Urinary bladder (tissue), 4 donors: ENCODE data around the gene TMEM41B. TPM values are rescaled to one million over a fixed set of nuclear protein-coding genes. Genes with fewer than 3 reads are reported as not detected.
A peak's percentile ranks its signal among the peaks of the same experiment; 100 is the strongest.
"Not testable (repeated sequence)": the region's sequence is repeated elsewhere in the genome, so short reads cannot be mapped to it uniquely, and the experiment has no call there.

Experiments
- DNase-seq: peaks from one replicate; pipeline ENCODE4 v3.0.0-alpha.2; 2015; ENCODE audit errors: extremely low spot score
- H3K27ac ChIP-seq: one replicate; pipeline ENCODE4 v1.5.1; 2013; ENCODE audit warnings: low read depth, mild to moderate bottlenecking, moderate library complexity
- H3K36me3 ChIP-seq: one replicate; pipeline ENCODE4 v1.6.1; 2013; ENCODE audit warnings: mild to moderate bottlenecking, moderate library complexity; ENCODE audit not compliant: insufficient read depth
- H3K4me1 ChIP-seq: one replicate; pipeline ENCODE4 v1.6.1; 2013; ENCODE audit warnings: mild to moderate bottlenecking, moderate library complexity; ENCODE audit not compliant: insufficient read depth
- H3K4me3 ChIP-seq: one replicate; pipeline ENCODE4 v1.5.1; 2013; ENCODE audit warnings: low read depth, low read length
- WGBS: extraction: QIAGEN DNeasy Blood & Tissue Kit; methylation state at CpG from one replicate; pipeline ENCODE4 v1.1.7; 2013; 5-methylcytosine and 5-hydroxymethylcytosine counted together
- polyA plus RNA-seq: library from polyadenylated mRNA; stranded (reverse); fragments of 200-250 nt; gene quantifications from one replicate; pipeline ENCODE4 v1.2.3, GENCODE V29; 2013
- small RNA-seq: library from RNA; depleted of rRNA; stranded (forward); fragments of <200 nt; gene quantifications from one replicate; pipeline ENCODE3, GENCODE V24; 2014
- total RNA-seq: library from RNA; depleted of rRNA; stranded (reverse); fragments of >200 nt; gene quantifications from one replicate; pipeline ENCODE4 v1.2.3, GENCODE V29; 2014
- donor health status: healthy with polysubstance abuse.
- donor health status: healthy.

The TMEM41B gene
- total and polyA plus RNA-seq, 2 donors, result 9.1 to 51.0 TPM

- Histone ChIP-seq H3K4me3 (no peak overlapping the region), H3K36me3 (no peaks in the 10 kb centered on the region), H3K27ac (no peak overlapping the region), H3K4me1 (no peaks in the 10 kb centered on the region)
- no peak for DNase-seq
- 58% methylated on average over 4 of the region's 4 CpGs for WGBS
Measured at GRCh38 chr11:9259981-9260837, 54.2 kb downstream of the TMEM41B start.

GRCh38 chr11:9258279-9258678, 56.1 kb downstream of the TMEM41B start:
- not testable (repeated sequence) for H3K27ac ChIP-seq, H3K36me3 ChIP-seq, H3K4me1 ChIP-seq, DNase-seq, H3K4me3 ChIP-seq
- 97% methylated on average over 4 of the region's 4 CpGs for WGBS

GRCh38 chr11:9254416-9254815, 60.0 kb downstream of the TMEM41B start:
- Histone ChIP-seq H3K4me3 (no peak overlapping the region), H3K27ac (no peak overlapping the region), H3K36me3 (no peaks in the 10 kb centered on the region), H3K4me1 (no peaks in the 10 kb centered on the region)
- no peak for DNase-seq
- 62% methylated on average over 3 of the region's 3 CpGs for WGBS

GRCh38 chr11:9253086-9253485, 61.3 kb downstream of the TMEM41B start:
- no peaks in the 10 kb centered on the region for H3K4me1 ChIP-seq
- H3K36me3 ChIP-seq, result no peaks in the 10 kb centered on the region
- WGBS, result 68% methylated on average over 3 of the region's 3 CpGs
- no peak for DNase-seq
- no peak overlapping the region for H3K27ac ChIP-seq
- no peak overlapping the region for H3K4me3 ChIP-seq

- 86% methylated on average over 3 of the region's 3 CpGs for WGBS
- DNase-seq, result no peak
- no peak overlapping the region for H3K4me3 ChIP-seq
- no peaks in the 10 kb centered on the region for H3K4me1 ChIP-seq
- no peak overlapping the region for H3K27ac ChIP-seq
- no peaks in the 10 kb centered on the region for H3K36me3 ChIP-seq
Measured at GRCh38 chr11:9251311-9251710, 63.1 kb downstream of the TMEM41B start.

GRCh38 chr11:9250139-9250582, 64.2 kb downstream of the TMEM41B start:
- no peaks in the 10 kb centered on the region for H3K36me3 ChIP-seq
- H3K4me3 ChIP-seq, result no peak overlapping the region
- H3K27ac ChIP-seq, result no peak overlapping the region
- WGBS, result 47% methylated on average over 2 of the region's 2 CpGs
- no peak for DNase-seq
- no peaks in the 10 kb centered on the region for H3K4me1 ChIP-seq

- H3K4me1 ChIP-seq, result no peaks in the 10 kb centered on the region
- DNase-seq, result no peak
Measured at GRCh38 chr11:9249252-9249651, 65.1 kb downstream of the TMEM41B start.

GRCh38 chr11:9247863-9248262, 66.5 kb downstream of the TMEM41B start:
- H3K27ac ChIP-seq, result no peak overlapping the region
- no peak for DNase-seq
- no peak overlapping the region for H3K4me3 ChIP-seq
- no peaks in the 10 kb centered on the region for H3K36me3 ChIP-seq
- H3K4me1 ChIP-seq, result no peaks in the 10 kb centered on the region
- 96% methylated on average over 3 of the region's 3 CpGs for WGBS

More at GRCh38 chr11:9249252-9249651, 65.1 kb downstream of the TMEM41B start:
- 95% methylated on average over 7 of the region's 7 CpGs for WGBS
- no peaks in the 10 kb centered on the region for H3K36me3 ChIP-seq
- no peak overlapping the region for H3K4me3 ChIP-seq
- no peak overlapping the region for H3K27ac ChIP-seq

- H3K4me3 ChIP-seq, H3K36me3 ChIP-seq, DNase-seq, H3K27ac ChIP-seq, H3K4me1 ChIP-seq: not testable (repeated sequence)
- 96% methylated on average over 10 of the region's 10 CpGs for WGBS
Measured at GRCh38 chr11:9236242-9236641, 78.2 kb downstream of the TMEM41B start.

- H3K4me3 ChIP-seq, result no peak overlapping the region
- no peak for DNase-seq
- H3K36me3 ChIP-seq, result no peaks in the 10 kb centered on the region
- WGBS, result 83% methylated on average over 3 of the region's 3 CpGs
- no peak overlapping the region for H3K27ac ChIP-seq
- H3K4me1 ChIP-seq, result no peaks in the 10 kb centered on the region
Measured at GRCh38 chr11:9232482-9232881, 81.9 kb downstream of the TMEM41B start.

GRCh38 chr11:9231848-9232177, 82.6 kb downstream of the TMEM41B start:
- Histone ChIP-seq H3K27ac (no peak overlapping the region), H3K4me3 (no peak overlapping the region), H3K36me3 (no peaks in the 10 kb centered on the region), H3K4me1 (no peaks in the 10 kb centered on the region)
- peak; percentile 23 for DNase-seq
- 0% methylated on average over 1 of the region's 1 CpG for WGBS

Small RNA genes lying within 50 kb of the gene (small RNA-seq; reads per million reads assigned to genes)
- gene RF00017, result not detected

Other genes starting within 250 kb of the TMEM41B start
- 121 TPM for gene SCUBE2, start 223.0 kb downstream of the TMEM41B start, total RNA-seq
- 24.5 TPM for gene SCUBE2, start 223.0 kb downstream of the TMEM41B start, polyA plus RNA-seq
- 178 TPM for gene DENND5A, start 49.2 kb downstream of the TMEM41B start, total RNA-seq
- gene DENND5A, start 49.2 kb downstream of the TMEM41B start, polyA plus RNA-seq, result 74.7 TPM
- gene IPO7, start 70.1 kb upstream of the TMEM41B start, total RNA-seq, result 202 TPM
- 71.0 TPM for gene IPO7, start 70.1 kb upstream of the TMEM41B start, polyA plus RNA-seq
- 28.8 TPM for gene ZNF143, start 146.4 kb upstream of the TMEM41B start, total RNA-seq
- 23.4 TPM for gene ZNF143, start 146.4 kb upstream of the TMEM41B start, polyA plus RNA-seq